ENCODE data around the gene RING1.

DNA sequence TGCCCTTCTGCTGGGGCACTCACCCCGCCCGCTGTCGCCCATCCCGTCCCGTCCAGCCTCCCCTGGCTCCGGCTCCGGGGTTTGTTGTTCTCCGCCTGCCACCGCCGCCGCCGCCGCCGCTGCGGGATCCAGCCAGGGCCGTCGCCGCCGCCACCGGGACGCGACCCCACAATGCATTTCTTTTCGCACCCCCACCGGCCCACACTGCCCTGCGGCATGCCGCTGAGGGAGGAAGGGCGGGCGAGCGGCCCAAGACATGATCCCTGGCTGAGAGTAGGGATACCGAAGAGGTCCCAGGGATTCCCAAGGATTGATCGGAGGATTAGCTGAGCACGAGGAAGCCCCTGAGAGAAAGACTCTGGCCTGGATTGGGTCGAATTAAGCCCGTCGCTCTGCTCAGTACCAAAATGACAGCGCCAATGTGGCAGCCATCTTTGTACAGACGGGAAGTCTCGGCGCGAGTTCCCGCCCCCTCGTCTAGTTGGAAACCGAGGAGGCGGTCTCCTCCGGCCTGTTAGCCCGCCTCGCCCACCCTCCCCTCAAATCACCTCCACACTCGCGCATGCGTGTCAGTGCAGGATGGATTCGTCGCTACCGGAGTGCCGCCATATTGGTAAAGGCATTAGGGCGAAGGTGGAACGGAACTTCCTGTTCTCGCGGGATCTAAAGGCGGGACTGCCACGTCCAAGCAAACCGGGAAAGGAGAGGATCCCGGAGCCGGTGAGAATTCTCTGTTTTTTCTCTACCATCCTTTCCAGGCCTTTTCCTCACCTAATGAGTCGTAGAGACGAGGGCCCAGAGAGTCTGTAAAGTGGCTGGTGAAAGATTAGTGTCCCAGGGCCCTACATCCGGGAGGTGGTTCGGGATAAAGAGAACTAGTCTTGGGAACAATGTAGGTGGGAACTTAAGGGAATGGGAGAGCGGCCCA lies 7.8 kb upstream of the RING1 start, which contains the start of the genes RXRB and SLC39A7:
- peak; percentile 40; the same call in 1 of the 2 replicates for TF ChIP-seq TEAD4 (IDR thresholded peaks at IDR 0.05)
- no peak for TF ChIP-seq RAD21 (IDR thresholded peaks at IDR 0.05; ENCODE audit: low read depth)
- no peak for TF ChIP-seq CEBPB (IDR thresholded peaks at IDR 0.05)
- peak; percentile 89 for TF ChIP-seq TAF1 (IDR thresholded peaks at IDR 0.05; ENCODE audit: low read depth)
- peak; percentile 97 for TF ChIP-seq YY1 (IDR thresholded peaks at IDR 0.05; ENCODE audit: low read depth)
- TF ChIP-seq EP300 (IDR thresholded peaks at IDR 0.05; ENCODE audit: borderline replicate concordance): peak; percentile 54; the same call in 1 of the 2 replicates
- TF ChIP-seq, protein P1, sequence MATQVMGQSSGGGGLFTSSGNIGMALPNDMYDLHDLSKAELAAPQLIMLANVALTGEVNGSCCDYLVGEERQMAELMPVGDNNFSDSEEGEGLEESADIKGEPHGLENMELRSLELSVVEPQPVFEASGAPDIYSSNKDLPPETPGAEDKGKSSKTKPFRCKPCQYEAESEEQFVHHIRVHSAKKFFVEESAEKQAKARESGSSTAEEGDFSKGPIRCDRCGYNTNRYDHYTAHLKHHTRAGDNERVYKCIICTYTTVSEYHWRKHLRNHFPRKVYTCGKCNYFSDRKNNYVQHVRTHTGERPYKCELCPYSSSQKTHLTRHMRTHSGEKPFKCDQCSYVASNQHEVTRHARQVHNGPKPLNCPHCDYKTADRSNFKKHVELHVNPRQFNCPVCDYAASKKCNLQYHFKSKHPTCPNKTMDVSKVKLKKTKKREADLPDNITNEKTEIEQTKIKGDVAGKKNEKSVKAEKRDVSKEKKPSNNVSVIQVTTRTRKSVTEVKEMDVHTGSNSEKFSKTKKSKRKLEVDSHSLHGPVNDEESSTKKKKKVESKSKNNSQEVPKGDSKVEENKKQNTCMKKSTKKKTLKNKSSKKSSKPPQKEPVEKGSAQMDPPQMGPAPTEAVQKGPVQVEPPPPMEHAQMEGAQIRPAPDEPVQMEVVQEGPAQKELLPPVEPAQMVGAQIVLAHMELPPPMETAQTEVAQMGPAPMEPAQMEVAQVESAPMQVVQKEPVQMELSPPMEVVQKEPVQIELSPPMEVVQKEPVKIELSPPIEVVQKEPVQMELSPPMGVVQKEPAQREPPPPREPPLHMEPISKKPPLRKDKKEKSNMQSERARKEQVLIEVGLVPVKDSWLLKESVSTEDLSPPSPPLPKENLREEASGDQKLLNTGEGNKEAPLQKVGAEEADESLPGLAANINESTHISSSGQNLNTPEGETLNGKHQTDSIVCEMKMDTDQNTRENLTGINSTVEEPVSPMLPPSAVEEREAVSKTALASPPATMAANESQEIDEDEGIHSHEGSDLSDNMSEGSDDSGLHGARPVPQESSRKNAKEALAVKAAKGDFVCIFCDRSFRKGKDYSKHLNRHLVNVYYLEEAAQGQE (IDR thresholded peaks at IDR 0.05; ENCODE audit: low read depth): no peak
- TF ChIP-seq, protein P2, sequence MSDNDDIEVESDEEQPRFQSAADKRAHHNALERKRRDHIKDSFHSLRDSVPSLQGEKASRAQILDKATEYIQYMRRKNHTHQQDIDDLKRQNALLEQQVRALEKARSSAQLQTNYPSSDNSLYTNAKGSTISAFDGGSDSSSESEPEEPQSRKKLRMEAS (IDR thresholded peaks at IDR 0.05): peak; percentile 14; the same call in 1 of the 2 replicates
- TF ChIP-seq ZBTB7A (IDR thresholded peaks at IDR 0.05; ENCODE audit: low read depth): no peak

All from Ishikawa (cell line).